IPS-18c (cell line): Measurements from ENCODE around the gene FRMD1.

Experiments used
- H3K4me3 ChIP-seq: 2 replicates; pipeline ENCODE4 v1.7.0; 2013; ENCODE audit warnings: low read depth, mild to moderate bottlenecking, low read length, moderate library complexity; ENCODE audit not compliant: insufficient read depth
- H3K9me3 ChIP-seq: one replicate; pipeline ENCODE4 v1.6.1; 2013; ENCODE audit warnings: mild to moderate bottlenecking, low read length, moderate library complexity; ENCODE audit not compliant: control insufficient read depth, insufficient read depth

FRMD1 gene

GRCh38 chr6:168099201-168100010 is 20.4 kb upstream of the FRMD1 start:
- no peak overlapping the region for H3K4me3 ChIP-seq
- H3K9me3 ChIP-seq: no peaks in the 10 kb centered on the region

- Histone ChIP-seq H3K9me3 (no peaks in the 10 kb centered on the region), H3K4me3 (no peak overlapping the region)
Measured at GRCh38 chr6:168098431-168098861, 19.4 kb upstream of the FRMD1 start.

- Histone ChIP-seq H3K9me3 (no peaks in the 10 kb centered on the region), H3K4me3 (no peak overlapping the region)
Measured at GRCh38 chr6:168097621-168098430, 18.8 kb upstream of the FRMD1 start.

DNA sequence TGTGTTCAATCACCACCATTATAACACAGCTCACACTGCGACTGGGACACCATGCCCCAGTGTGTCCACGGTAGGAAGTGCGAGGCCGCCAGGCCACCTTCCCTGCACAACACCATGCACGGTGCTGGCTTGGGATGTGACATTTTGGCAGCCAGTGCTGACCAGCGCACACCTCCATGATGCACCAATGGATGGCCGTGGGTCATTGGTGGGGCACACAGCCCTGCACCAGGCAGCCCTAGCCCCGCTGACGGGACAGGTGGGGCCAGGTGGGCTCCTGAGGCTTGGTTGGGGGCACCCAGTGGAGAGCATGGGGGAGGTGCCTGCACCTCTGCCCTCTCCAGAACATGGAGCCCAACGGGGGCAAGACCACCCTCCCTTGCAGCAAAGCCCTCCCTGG is 18.2 kb upstream of the FRMD1 start:
- H3K9me3 ChIP-seq: no peaks in the 10 kb centered on the region
- no peak overlapping the region for H3K4me3 ChIP-seq

GRCh38 chr6:168096271-168096764 is 17.3 kb upstream of the FRMD1 start:
- no peaks in the 10 kb centered on the region for H3K9me3 ChIP-seq
- no peak overlapping the region for H3K4me3 ChIP-seq

DNA sequence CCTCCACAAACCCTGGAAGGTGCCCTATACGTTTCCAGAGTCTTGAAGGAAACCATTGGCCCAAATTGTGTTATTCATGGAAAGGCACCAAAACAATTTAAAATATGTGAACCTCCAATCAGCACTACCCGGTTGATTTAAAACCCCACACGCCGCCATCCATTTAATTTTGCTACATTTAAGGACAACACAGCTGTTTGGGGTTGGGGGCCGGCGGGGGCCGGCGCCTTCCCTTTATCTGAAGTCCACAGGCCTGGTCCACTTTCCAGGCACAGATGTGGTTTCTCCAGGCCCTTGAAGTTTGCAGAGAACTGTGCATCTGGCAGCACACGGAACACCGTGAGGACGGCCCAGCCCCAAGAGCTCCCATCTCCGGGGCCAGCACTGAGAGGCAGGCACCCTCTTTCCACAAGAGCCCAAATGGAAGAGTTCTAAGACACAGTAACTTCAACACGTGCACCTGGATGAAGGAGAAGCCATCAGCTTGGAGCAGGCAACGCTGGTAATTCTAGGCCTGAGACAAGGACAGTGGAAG is 16.8 kb upstream of the FRMD1 start:
- H3K4me3 ChIP-seq: no peak overlapping the region
- no peaks in the 10 kb centered on the region for H3K9me3 ChIP-seq

DNA sequence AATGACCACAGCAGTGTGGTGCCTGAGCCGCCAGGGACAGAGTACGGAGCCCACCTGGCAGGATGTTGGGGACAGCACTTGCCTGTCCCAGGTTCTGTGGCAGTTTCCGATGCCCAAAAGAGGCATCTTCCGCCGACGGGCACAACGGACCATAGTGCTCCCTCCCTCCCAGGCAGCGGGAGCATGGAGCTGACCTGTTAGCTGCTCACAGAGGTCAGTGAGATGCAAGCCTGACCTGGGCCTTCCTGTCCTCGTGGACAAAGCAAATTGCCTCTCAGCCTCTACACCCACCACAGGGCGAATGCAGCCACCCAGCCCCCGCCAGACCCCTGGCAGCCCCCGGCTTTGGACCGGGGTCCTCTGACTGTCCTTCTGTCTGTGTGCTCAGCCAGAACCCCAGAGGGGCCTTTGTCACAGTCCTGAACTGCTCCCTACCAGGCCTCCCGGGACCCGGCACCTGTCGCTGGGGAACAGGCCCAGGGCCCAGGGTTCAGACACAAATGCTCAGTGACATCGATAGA is 16.2 kb upstream of the FRMD1 start:
- Histone ChIP-seq H3K4me3 (no peak overlapping the region), H3K9me3 (no peaks in the 10 kb centered on the region)

- Histone ChIP-seq H3K9me3 (no peaks in the 10 kb centered on the region), H3K4me3 (no peak overlapping the region)
Measured at GRCh38 chr6:168093634-168094033, 14.6 kb upstream of the FRMD1 start.

GRCh38 chr6:168093071-168093505 is 14.1 kb upstream of the FRMD1 start:
- Histone ChIP-seq H3K9me3 (no peaks in the 10 kb centered on the region), H3K4me3 (no peak overlapping the region)

- Histone ChIP-seq H3K4me3 (no peak overlapping the region), H3K9me3 (no peaks in the 10 kb centered on the region)
Measured at GRCh38 chr6:168092541-168092940, 13.5 kb upstream of the FRMD1 start.

DNA sequence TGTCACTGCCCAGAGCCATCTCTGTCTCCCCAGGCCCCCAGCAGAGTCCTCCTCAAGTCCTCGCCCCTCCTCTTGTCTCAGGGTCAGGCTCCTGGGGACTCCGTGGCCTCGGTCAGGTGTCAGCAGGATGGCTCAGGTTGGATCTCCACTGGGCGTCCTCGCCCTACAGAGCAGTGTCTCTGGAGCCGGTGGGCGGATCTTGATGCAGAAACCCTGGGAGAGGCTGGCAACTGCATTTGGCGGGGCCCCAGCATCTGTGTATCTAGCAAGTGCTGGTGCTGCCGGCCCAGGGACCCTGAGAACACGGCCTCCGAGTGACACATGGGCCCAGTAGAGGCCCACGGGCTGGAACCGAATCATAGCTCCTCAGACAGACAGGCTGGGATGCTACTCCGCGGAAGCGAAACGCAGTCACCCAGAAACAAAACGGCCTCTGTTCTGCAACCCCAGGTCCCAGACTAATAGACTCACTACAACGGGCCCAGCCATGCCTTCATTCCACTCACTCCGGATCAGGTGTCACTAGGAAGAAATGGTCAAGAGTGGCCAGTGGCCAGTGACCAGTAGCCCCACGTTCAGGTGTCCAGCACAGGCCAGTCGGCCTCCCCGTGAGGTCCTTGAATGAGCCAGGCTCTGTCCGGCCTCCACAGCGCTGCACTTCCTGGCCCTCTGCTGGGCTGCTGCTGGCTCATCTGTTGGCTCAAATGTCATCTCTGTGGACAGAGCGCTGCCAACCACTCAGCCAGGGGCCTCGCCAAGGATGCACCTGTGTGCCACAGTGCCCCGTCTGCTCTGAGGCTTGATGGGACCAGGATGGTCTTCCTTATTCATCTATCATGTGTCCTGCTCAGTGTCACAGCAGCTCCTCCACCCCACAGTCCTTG is 12.6 kb upstream of the FRMD1 start:
- Histone ChIP-seq H3K9me3 (no peaks in the 10 kb centered on the region), H3K4me3 (no peak overlapping the region)

- Histone ChIP-seq H3K9me3 (peaks cover 2% of the 10 kb centered on the region), H3K4me3 (no peak overlapping the region)
Measured at GRCh38 chr6:168090706-168091105, 11.7 kb upstream of the FRMD1 start.

- H3K9me3 ChIP-seq: peaks cover 2% of the 10 kb centered on the region
- no peak overlapping the region for H3K4me3 ChIP-seq
Measured at GRCh38 chr6:168090064-168090690, 11.2 kb upstream of the FRMD1 start.

- H3K4me3 ChIP-seq: no peak overlapping the region
- H3K9me3 ChIP-seq: peaks cover 2% of the 10 kb centered on the region
Measured at GRCh38 chr6:168089186-168090063, 10.4 kb upstream of the FRMD1 start.

GRCh38 chr6:168088161-168089053 is 9.4 kb upstream of the FRMD1 start:
- Histone ChIP-seq H3K9me3 (peaks cover 2% of the 10 kb centered on the region), H3K4me3 (no peak overlapping the region)
